ENCODE data around the gene PSTPIP2. TPM values are rescaled to one million over a fixed set of nuclear protein-coding genes. Genes with fewer than 3 reads are reported as not detected.

Gene PSTPIP2
- total RNA-seq, 2 experiments from 2014 or later, result 17.8 TPM

- no peak for TF ChIP-seq CTCF (IDR thresholded peaks at IDR 0.05)
- Mint-ChIP-seq H3K4me1 (ENCODE audit: low read depth) (peaks cover 40% of the 10 kb centered on the region), H3K36me3 (ENCODE audit: low read depth) (peaks cover 58% of the 10 kb centered on the region), H3K9me3 (no peaks in the 10 kb centered on the region), H3K27me3 (no peaks in the 10 kb centered on the region), H3K4me3 (no peak overlapping the region), H3K27ac (no peak overlapping the region)
- ChIA-PET CTCF (interaction anchor here (1.1 to 2.9 kb wide), 2 partner anchors 58 to 134 kb away, joined by 3 to 19 read pairs; no protein-coding TSS in a partner anchor), POLR2A (interaction anchor here (1.1 kb wide), 1 partner anchor 13 kb away, joined by 3 read pairs; no protein-coding TSS in a partner anchor)
- DNase-seq (no peak), ATAC-seq (no peak)
- intact Hi-C loops (cut with micrococcal nuclease), result loop anchor here (5.0 to 10.0 kb wide), 2 partner anchors 33 to 136 kb away; partner anchors contain the start of gene PSTPIP2
Observed at GRCh38 chr18:45939236-45939635, 132.8 kb downstream of the PSTPIP2 start.

- ChIA-PET CTCF (interaction anchor here (0.7 to 2.9 kb wide), 6 partner anchors 24 to 137 kb away, joined by 3 to 19 read pairs (median 3); no protein-coding TSS in a partner anchor), POLR2A (interaction anchor here (0.6 to 1.1 kb wide), 2 partner anchors 14 to 31 kb away, joined by 3 read pairs; no protein-coding TSS in a partner anchor)
- Mint-ChIP-seq H3K27ac (peak overlapping the region; percentile 17), H3K4me3 (no peak overlapping the region), H3K36me3 (ENCODE audit: low read depth) (peaks cover 53% of the 10 kb centered on the region), H3K27me3 (no peaks in the 10 kb centered on the region), H3K4me1 (ENCODE audit: low read depth) (peaks cover 40% of the 10 kb centered on the region), H3K9me3 (no peaks in the 10 kb centered on the region)
- intact Hi-C loops (cut with micrococcal nuclease), result loop anchor here (5.0 to 10.0 kb wide), 2 partner anchors 34 to 136 kb away; partner anchors contain the start of gene PSTPIP2
- no peak for TF ChIP-seq CTCF (IDR thresholded peaks at IDR 0.05)
- no peak for DNase-seq
- ATAC-seq, result peak; percentile 81
Observed at GRCh38 chr18:45938488-45938935, 133.5 kb downstream of the PSTPIP2 start.

- no peak for DNase-seq
- Mint-ChIP-seq H3K27ac (peak overlapping the region; percentile 31), H3K4me3 (no peak overlapping the region), H3K9me3 (no peaks in the 10 kb centered on the region), H3K36me3 (ENCODE audit: low read depth) (peaks cover 45% of the 10 kb centered on the region), H3K4me1 (ENCODE audit: low read depth) (peaks cover 33% of the 10 kb centered on the region), H3K27me3 (no peaks in the 10 kb centered on the region)
- intact Hi-C loops (cut with micrococcal nuclease), result loop anchor here (5.0 to 10.0 kb wide), 2 partner anchors 37 to 139 kb away; partner anchors contain the start of gene PSTPIP2
- ATAC-seq, result peak; percentile 59
- TF ChIP-seq CTCF (IDR thresholded peaks at IDR 0.05), result no peak
- CTCF ChIA-PET, result interaction anchor here (1.3 kb wide), 1 partner anchor 10 kb away, joined by 4 read pairs; no protein-coding TSS in a partner anchor
- POLR2A ChIA-PET, result no interaction called here
Observed at GRCh38 chr18:45935591-45936335, 136.3 kb downstream of the PSTPIP2 start.

Other genes starting within 250 kb of the PSTPIP2 start
- gene SIGLEC15, start 246.6 kb downstream of the PSTPIP2 start, total RNA-seq, result not detected
- gene EPG5, start 104.9 kb downstream of the PSTPIP2 start, total RNA-seq, result 10 to 100 TPM; 15.3 to 19.0 TPM
- gene ATP5F1A, start 26.0 kb upstream of the PSTPIP2 start, total RNA-seq, result 100 to 1,000 TPM; 476 to 489 TPM
- 10 to 100 TPM; 57.9 to 61.0 TPM for gene HAUS1, start 32.1 kb upstream of the PSTPIP2 start, total RNA-seq